Endothelial cell (in vitro differentiated cells): Measurements from ENCODE around the gene VRK3. TPM values are rescaled to one million over a fixed set of nuclear protein-coding genes. Genes with fewer than 3 reads are reported as not detected.

Experiments
- DNase-seq: peaks from one replicate; pipeline ENCODE4 v3.0.0; 2021; ENCODE audit warnings: low spot score
- H3K27ac Mint-ChIP-seq: one replicate; pipeline ENCODE4 v1.8.0; 2021; ENCODE audit warnings: mixed read lengths, inconsistent platforms; ENCODE audit not compliant: unreplicated experiment
- H3K27me3 Mint-ChIP-seq: one replicate; pipeline ENCODE4 v1.8.0; 2021; ENCODE audit warnings: mild to moderate bottlenecking, moderate library complexity, mixed read lengths, inconsistent platforms; ENCODE audit not compliant: unreplicated experiment
- H3K36me3 Mint-ChIP-seq: one replicate; pipeline ENCODE4 v1.8.0; 2021; ENCODE audit warnings: mild to moderate bottlenecking, low read depth, mixed read lengths, inconsistent platforms; ENCODE audit not compliant: unreplicated experiment
- H3K4me1 Mint-ChIP-seq: one replicate; pipeline ENCODE4 v1.8.0; 2021; ENCODE audit warnings: mild to moderate bottlenecking, mixed read lengths, inconsistent platforms; ENCODE audit not compliant: unreplicated experiment
- H3K4me3 Mint-ChIP-seq: one replicate; pipeline ENCODE4 v1.8.0; 2021; ENCODE audit warnings: mild to moderate bottlenecking, mixed read lengths, inconsistent platforms; ENCODE audit not compliant: unreplicated experiment
- H3K9me3 Mint-ChIP-seq: one replicate; pipeline ENCODE4 v1.8.0; 2021; ENCODE audit warnings: mixed read lengths, inconsistent platforms; ENCODE audit not compliant: unreplicated experiment
- total RNA-seq: library from RNA; stranded (reverse); fragmentation: NEBNext Ultra II Directional; extraction: Animal tissue kit (Norgen Biotek cat#: 25700); gene quantifications from one replicate; pipeline ENCODE4 v1.2.1, GENCODE V29; 2021; ENCODE audit not compliant: unreplicated experiment
- TF ChIP-seq, protein P1 (sequence below): fragments of 200-600 bp; sonication (generic); IDR thresholded peaks from one replicate; pipeline ENCODE4 v1.5.0; 2021; ENCODE audit warnings: antibody characterized with exemption; ENCODE audit not compliant: unreplicated experiment

The VRK3 gene
- total RNA-seq, 1 donor from 2014 or later: 51.2 TPM

DNA sequence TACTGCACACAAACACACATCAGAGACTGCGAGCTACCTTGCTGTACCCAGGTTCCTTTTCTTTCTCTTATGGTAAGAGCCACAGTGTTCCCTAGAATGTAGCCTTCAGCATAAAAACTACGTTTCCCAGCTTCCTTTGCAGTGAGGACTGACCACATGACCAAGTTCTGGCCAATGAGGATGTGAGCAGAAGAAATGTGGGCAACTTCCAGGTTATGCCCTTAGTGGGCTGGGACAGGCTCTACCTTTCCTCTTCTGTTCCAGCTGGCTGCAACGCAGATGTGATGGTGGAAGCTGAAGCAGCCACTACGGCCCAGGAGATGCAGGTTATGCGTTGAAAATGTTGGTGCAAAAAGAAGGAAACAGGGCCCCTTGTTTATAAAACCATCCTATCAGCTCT is 27.5 kb downstream of the VRK3 start:
- peaks cover 9% of the 10 kb centered on the region for H3K27me3 Mint-ChIP-seq
- H3K4me1 Mint-ChIP-seq: no peaks in the 10 kb centered on the region
- no peaks in the 10 kb centered on the region for H3K9me3 Mint-ChIP-seq
- peak; percentile 19 for DNase-seq
- TF ChIP-seq, protein P1, sequence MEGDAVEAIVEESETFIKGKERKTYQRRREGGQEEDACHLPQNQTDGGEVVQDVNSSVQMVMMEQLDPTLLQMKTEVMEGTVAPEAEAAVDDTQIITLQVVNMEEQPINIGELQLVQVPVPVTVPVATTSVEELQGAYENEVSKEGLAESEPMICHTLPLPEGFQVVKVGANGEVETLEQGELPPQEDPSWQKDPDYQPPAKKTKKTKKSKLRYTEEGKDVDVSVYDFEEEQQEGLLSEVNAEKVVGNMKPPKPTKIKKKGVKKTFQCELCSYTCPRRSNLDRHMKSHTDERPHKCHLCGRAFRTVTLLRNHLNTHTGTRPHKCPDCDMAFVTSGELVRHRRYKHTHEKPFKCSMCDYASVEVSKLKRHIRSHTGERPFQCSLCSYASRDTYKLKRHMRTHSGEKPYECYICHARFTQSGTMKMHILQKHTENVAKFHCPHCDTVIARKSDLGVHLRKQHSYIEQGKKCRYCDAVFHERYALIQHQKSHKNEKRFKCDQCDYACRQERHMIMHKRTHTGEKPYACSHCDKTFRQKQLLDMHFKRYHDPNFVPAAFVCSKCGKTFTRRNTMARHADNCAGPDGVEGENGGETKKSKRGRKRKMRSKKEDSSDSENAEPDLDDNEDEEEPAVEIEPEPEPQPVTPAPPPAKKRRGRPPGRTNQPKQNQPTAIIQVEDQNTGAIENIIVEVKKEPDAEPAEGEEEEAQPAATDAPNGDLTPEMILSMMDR: no peak
- no peak overlapping the region for H3K27ac Mint-ChIP-seq
- peaks cover 44% of the 10 kb centered on the region for H3K36me3 Mint-ChIP-seq
- H3K4me3 Mint-ChIP-seq: peak overlapping the region; percentile 79

DNA sequence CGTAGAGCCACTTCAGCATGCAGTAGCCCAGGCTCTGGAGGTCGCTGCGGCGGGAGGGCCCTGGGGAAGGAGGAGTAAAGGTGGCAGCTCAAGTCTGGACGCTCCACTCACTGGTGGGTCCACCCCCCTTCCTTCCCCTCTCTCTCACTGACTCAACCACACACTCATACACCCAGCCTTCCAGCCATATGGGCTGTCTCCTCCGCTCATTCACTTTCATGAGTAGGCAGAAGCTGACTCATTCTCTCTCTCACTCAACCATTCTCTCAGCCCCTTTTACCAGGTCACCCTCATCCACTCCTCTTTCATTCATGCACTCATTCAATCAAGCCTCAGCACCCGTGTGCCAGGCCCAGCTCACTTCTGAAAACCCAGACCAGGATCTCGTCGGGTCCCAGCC is 36.7 kb downstream of the VRK3 start:
- Mint-ChIP-seq H3K36me3 (peaks cover 52% of the 10 kb centered on the region), H3K27ac (no peak overlapping the region), H3K9me3 (peaks cover 4% of the 10 kb centered on the region), H3K27me3 (peaks cover 6% of the 10 kb centered on the region), H3K4me1 (no peaks in the 10 kb centered on the region), H3K4me3 (peak overlapping the region; percentile 17)
- TF ChIP-seq, protein P1: no peak
- DNase-seq: no peak

DNA sequence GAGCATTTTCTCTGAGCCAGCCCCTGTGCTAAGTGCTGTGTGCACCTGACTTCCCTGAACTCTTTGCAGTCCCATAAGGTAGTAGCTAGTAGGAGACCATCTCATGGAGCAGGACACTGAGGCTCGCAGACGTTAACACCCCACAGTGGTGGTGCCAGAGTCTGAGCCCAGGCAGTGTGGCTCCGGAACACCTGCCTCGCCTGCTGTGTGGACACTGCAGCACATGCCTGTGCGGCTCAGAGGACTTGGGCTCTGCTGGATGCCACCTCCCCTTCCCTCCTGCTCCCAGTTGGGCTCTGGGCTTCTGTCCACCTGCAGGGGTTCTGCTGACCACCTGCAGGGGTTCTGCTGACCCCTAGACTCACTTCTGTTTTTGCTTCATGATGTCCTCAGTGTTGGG is 37.2 kb downstream of the VRK3 start:
- no peak for DNase-seq
- no peaks in the 10 kb centered on the region for H3K4me1 Mint-ChIP-seq
- peaks cover 4% of the 10 kb centered on the region for H3K9me3 Mint-ChIP-seq
- TF ChIP-seq, protein P1: no peak
- peak overlapping the region; percentile 17 for H3K4me3 Mint-ChIP-seq
- no peak overlapping the region for H3K27ac Mint-ChIP-seq
- H3K36me3 Mint-ChIP-seq: peaks cover 49% of the 10 kb centered on the region
- H3K27me3 Mint-ChIP-seq: peaks cover 6% of the 10 kb centered on the region

- peak; percentile 93 for DNase-seq
- Mint-ChIP-seq H3K9me3 (peaks cover 4% of the 10 kb centered on the region), H3K4me3 (peak overlapping the region; percentile 26), H3K27ac (peak overlapping the region; percentile 49), H3K36me3 (peaks cover 42% of the 10 kb centered on the region), H3K4me1 (no peaks in the 10 kb centered on the region), H3K27me3 (peaks cover 6% of the 10 kb centered on the region)
- TF ChIP-seq, protein P1: no peak
These were observed 37.9 kb downstream of the VRK3 start for GRCh38 chr19:49987159-49987698.

DNA sequence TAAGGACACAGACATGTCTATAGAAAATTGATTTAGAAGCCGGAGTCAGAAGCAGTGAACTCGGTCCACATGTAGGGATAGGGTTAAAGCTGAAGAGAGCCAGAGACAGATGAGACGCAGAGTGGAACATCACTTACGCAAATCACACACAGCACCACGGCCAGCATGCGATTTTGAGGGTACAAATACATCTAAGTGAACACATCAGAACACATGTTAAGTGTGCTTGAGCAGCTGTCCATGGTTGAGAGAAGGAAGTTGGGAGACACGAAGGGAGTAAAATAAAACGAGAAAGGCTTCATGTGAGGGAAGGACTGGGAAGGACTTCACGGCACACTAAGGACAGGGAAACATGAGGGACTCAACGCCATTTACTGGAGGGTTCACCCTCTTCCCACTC is 38.8 kb downstream of the VRK3 start:
- Mint-ChIP-seq H3K36me3 (peaks cover 45% of the 10 kb centered on the region), H3K9me3 (peaks cover 4% of the 10 kb centered on the region), H3K4me1 (no peaks in the 10 kb centered on the region), H3K27ac (no peak overlapping the region), H3K27me3 (peaks cover 9% of the 10 kb centered on the region), H3K4me3 (no peak overlapping the region)
- no peak for DNase-seq
- TF ChIP-seq, protein P1: no peak
